NCI-H82 treated with DMSO at 0.1 percent for 48 hours (cell line): ENCODE data around the gene FBXO38.
A peak's percentile ranks its signal among the peaks of the same experiment; 100 is the strongest.
"Not testable (repeated sequence)": the region's sequence is repeated elsewhere in the genome, so short reads cannot be mapped to it uniquely, and the experiment has no call there.

ENCODE experiments used
- DNase-seq: peaks from one replicate; lab custom pipeline; 2025; ENCODE audit not compliant: unreplicated experiment; lab: John Stamatoyannopoulos, UW

FBXO38 gene

GRCh38 chr5:148427370-148428042 is 43.7 kb downstream of the FBXO38 start:
- DNase-seq: no peak

GRCh38 chr5:148428848-148429247 is 45.1 kb downstream of the FBXO38 start:
- no peak for DNase-seq

GRCh38 chr5:148433826-148434225 is 50.1 kb downstream of the FBXO38 start:
- DNase-seq: no peak

- DNase-seq: no peak
Measured at GRCh38 chr5:148436029-148436428, 52.3 kb downstream of the FBXO38 start.

GRCh38 chr5:148437249-148437648 is 53.5 kb downstream of the FBXO38 start:
- no peak for DNase-seq

GRCh38 chr5:148438933-148439332 is 55.2 kb downstream of the FBXO38 start:
- no peak for DNase-seq

GRCh38 chr5:148443241-148443640 is 59.5 kb downstream of the FBXO38 start:
- no peak for DNase-seq

GRCh38 chr5:148443998-148444397 is 60.2 kb downstream of the FBXO38 start:
- DNase-seq: peak; percentile 5

GRCh38 chr5:148445578-148445977 is 61.8 kb downstream of the FBXO38 start:
- DNase-seq: no peak

GRCh38 chr5:148446611-148447010 is 62.9 kb downstream of the FBXO38 start:
- no peak for DNase-seq

GRCh38 chr5:148452499-148453193 is 68.9 kb downstream of the FBXO38 start:
- no peak for DNase-seq

- DNase-seq: no peak
Measured at GRCh38 chr5:148454576-148454975, 70.8 kb downstream of the FBXO38 start.

GRCh38 chr5:148455185-148455584 is 71.4 kb downstream of the FBXO38 start:
- no peak for DNase-seq

- no peak for DNase-seq
Measured at GRCh38 chr5:148457183-148457620, 73.4 kb downstream of the FBXO38 start.

- DNase-seq: no peak
Measured at GRCh38 chr5:148458036-148458888, 74.5 kb downstream of the FBXO38 start.

GRCh38 chr5:148459669-148460068 is 75.9 kb downstream of the FBXO38 start:
- no peak for DNase-seq

GRCh38 chr5:148465381-148466235 is 81.8 kb downstream of the FBXO38 start:
- DNase-seq: no peak

GRCh38 chr5:148466236-148466580 is 82.5 kb downstream of the FBXO38 start:
- DNase-seq: no peak

GRCh38 chr5:148467958-148468357 is 84.2 kb downstream of the FBXO38 start:
- DNase-seq: no peak

- DNase-seq: not testable (repeated sequence)
Measured at GRCh38 chr5:148468746-148469145, 85.0 kb downstream of the FBXO38 start.

GRCh38 chr5:148469501-148469935 is 85.8 kb downstream of the FBXO38 start:
- DNase-seq: no peak
